ENCODE results near the gene CELSR3. TPM values are rescaled to one million over a fixed set of nuclear protein-coding genes. Genes with fewer than 3 reads are reported as not detected.

Gene CELSR3
- total RNA-seq, 1 experiment from 2014 or later, result 23.9 TPM

DNA sequence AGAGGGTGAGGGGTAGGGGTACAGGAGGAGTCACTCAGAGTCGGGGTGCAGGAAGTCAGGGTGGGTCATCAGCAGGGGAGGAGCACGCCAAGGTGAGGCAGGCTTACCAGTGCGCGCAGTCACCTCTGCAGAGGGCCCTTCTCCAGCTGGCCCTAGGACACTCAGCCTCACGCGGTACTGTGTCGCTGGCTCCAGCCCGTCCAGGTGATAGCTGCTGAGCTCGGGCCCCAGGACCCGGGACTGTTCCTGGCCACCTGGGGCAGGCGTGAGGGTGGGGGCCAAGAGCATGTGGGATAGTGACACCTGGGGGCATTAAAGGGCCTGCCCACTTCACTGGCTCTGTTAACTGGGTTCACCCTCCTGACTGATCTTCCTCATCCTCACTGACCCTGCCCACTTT, 75.0 kb downstream of the CELSR3 start:
- no peaks in the 10 kb centered on the region for H3K23me2 ChIP-seq (ENCODE audit: insufficient read length, low read depth, low read length, poor library complexity, severe bottlenecking)
- H3K27ac ChIP-seq (ENCODE audit: insufficient read length, low read depth, low read length), result no peak overlapping the region
- H3K27me3 ChIP-seq (ENCODE audit: insufficient read depth, low read length), result no peaks in the 10 kb centered on the region
- no peak overlapping the region for H2BK5ac ChIP-seq (ENCODE audit: insufficient read length, low read length)
- H3K27ac Mint-ChIP-seq, result 0 out of 7 replicates have a peak overlapping the region, but pooled peaks of 1 of the 3 experiments have one; percentile 49
- no peak overlapping the region for H2AFZ ChIP-seq (ENCODE audit: low read length)
- H2BK120ac ChIP-seq (ENCODE audit: low read depth, low read length, poor library complexity, severe bottlenecking), result no peak overlapping the region
- H2BK20ac ChIP-seq (ENCODE audit: low read depth, low read length, poor library complexity, severe bottlenecking), result no peak overlapping the region
- H3T11ph ChIP-seq (ENCODE audit: low read length), result no peak overlapping the region
- no peak overlapping the region for H3K18ac ChIP-seq (ENCODE audit: insufficient read length, low read depth, low read length)
- no peak overlapping the region for H3K23ac ChIP-seq (ENCODE audit: insufficient read length, low read depth, low read length)
- no peak overlapping the region for H3K4ac ChIP-seq (ENCODE audit: low read depth, low read length)
- TF ChIP-seq, protein P1, sequence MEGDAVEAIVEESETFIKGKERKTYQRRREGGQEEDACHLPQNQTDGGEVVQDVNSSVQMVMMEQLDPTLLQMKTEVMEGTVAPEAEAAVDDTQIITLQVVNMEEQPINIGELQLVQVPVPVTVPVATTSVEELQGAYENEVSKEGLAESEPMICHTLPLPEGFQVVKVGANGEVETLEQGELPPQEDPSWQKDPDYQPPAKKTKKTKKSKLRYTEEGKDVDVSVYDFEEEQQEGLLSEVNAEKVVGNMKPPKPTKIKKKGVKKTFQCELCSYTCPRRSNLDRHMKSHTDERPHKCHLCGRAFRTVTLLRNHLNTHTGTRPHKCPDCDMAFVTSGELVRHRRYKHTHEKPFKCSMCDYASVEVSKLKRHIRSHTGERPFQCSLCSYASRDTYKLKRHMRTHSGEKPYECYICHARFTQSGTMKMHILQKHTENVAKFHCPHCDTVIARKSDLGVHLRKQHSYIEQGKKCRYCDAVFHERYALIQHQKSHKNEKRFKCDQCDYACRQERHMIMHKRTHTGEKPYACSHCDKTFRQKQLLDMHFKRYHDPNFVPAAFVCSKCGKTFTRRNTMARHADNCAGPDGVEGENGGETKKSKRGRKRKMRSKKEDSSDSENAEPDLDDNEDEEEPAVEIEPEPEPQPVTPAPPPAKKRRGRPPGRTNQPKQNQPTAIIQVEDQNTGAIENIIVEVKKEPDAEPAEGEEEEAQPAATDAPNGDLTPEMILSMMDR (conservative IDR thresholded peaks at IDR 0.05), result no peak
- H2AK5ac ChIP-seq (ENCODE audit: insufficient read length, low read length), result no peak overlapping the region
- no peaks in the 10 kb centered on the region for H4K20me1 ChIP-seq (ENCODE audit: control insufficient read depth, insufficient read depth, insufficient read length)
- H3K4me1 ChIP-seq (ENCODE audit: insufficient read depth, low read length), result no peaks in the 10 kb centered on the region
- no peaks in the 10 kb centered on the region for H3K79me2 ChIP-seq (ENCODE audit: insufficient read depth, low read length)
- no peak overlapping the region for H4K91ac ChIP-seq (ENCODE audit: insufficient read length, low read depth, low read length)
- peaks cover 0 to 8% (median 0%) of the 10 kb centered on the region in 3 experiments; a peak in 4 of 7 replicates for H3K36me3 Mint-ChIP-seq (ENCODE audit: insufficient read depth in 1 of 3, low read depth in 3 of 3)
- no peak overlapping the region for H4K8ac ChIP-seq (replicated peaks; ENCODE audit: insufficient read length, low read depth, low read length)
- H3K4me1 Mint-ChIP-seq, result peaks cover 5 to 11% of the 10 kb centered on the region in 2 experiments; a peak in 2 of 4 replicates
- H3K9me3 ChIP-seq (ENCODE audit: control insufficient read depth, low read depth, low read length), result no peaks in the 10 kb centered on the region
- H4K5ac ChIP-seq (ENCODE audit: insufficient read length, low read depth, low read length), result no peak overlapping the region
- H2BK12ac ChIP-seq (ENCODE audit: insufficient read length, low read depth, low read length), result no peak overlapping the region
- no peak overlapping the region for H3K4me2 ChIP-seq (ENCODE audit: insufficient read depth, insufficient read length, low read length)
- H3K27me3 Mint-ChIP-seq (ENCODE audit: low read depth), result peaks cover under 1% of the 10 kb centered on the region; the same call in 1 of the 2 replicates
- H3K79me1 ChIP-seq (ENCODE audit: insufficient read depth, low read depth, low read length, poor library complexity, severe bottlenecking), result no peaks in the 10 kb centered on the region
- H3K56ac ChIP-seq (ENCODE audit: insufficient read length, low read depth, low read length), result no peak overlapping the region
- H2BK15ac ChIP-seq (ENCODE audit: low read depth, low read length), result no peak overlapping the region
- H3K9ac ChIP-seq (ENCODE audit: extremely low read depth, insufficient read length, low read length), result no peak overlapping the region
- WGBS (ENCODE audit: extremely low coverage, insufficient read length, low lambda C conversion rate), result no CpG with 5 or more reads among the region's 11 CpGs
- no peak overlapping the region for H3K4me3 Mint-ChIP-seq
- no peak overlapping the region for H3K14ac ChIP-seq (ENCODE audit: insufficient read depth, low read length)
- H3K9me3 Mint-ChIP-seq, result no peaks in the 10 kb centered on the region
- no peak for DNase-seq

Small RNA genes within 50 kb of the gene (microRNA-seq; reads per million reads assigned to microRNA genes)
- not detected for gene MIR4793 (ENCODE audit: borderline microRNAs expressed)

Other genes starting within 250 kb of the CELSR3 start
- gene PLXNB1, start 232.8 kb downstream of the CELSR3 start, total RNA-seq (2021), result 175 and 184 TPM in 2 replicates
- gene CCDC51, start 222.8 kb downstream of the CELSR3 start, total RNA-seq (2021), result 20.0 and 22.0 TPM in 2 replicates
- 305 and 309 TPM in 2 replicates for gene TMA7, start 222.6 kb downstream of the CELSR3 start, total RNA-seq (2021)
- 16.3 and 17.5 TPM in 2 replicates for gene ATRIP, start 216.1 kb downstream of the CELSR3 start, total RNA-seq (2021)
- 171 and 174 TPM in 2 replicates for gene SHISA5, start 158.7 kb downstream of the CELSR3 start, total RNA-seq (2021)
- gene PFKFB4, start 106.1 kb downstream of the CELSR3 start, total RNA-seq (2021), result 12.3 and 13.9 TPM in 2 replicates
- 0.42 and 0.68 TPM in 2 replicates for gene UCN2, start 99.1 kb downstream of the CELSR3 start, total RNA-seq (2021)
- 20.2 and 22.9 TPM in 2 replicates for gene COL7A1, start 67.6 kb downstream of the CELSR3 start, total RNA-seq (2021)
- gene UQCRC1, start 53.2 kb downstream of the CELSR3 start, total RNA-seq (2021), result 285 and 299 TPM in 2 replicates
- gene TMEM89, start 41.1 kb downstream of the CELSR3 start, total RNA-seq (2021), result 0.70 and 0.74 TPM in 2 replicates
- gene SLC26A6, start 27.4 kb downstream of the CELSR3 start, total RNA-seq (2021), result 56.7 and 61.3 TPM in 2 replicates
- 38.3 and 46.0 TPM in 2 replicates for gene NCKIPSD, start 23.0 kb upstream of the CELSR3 start, total RNA-seq (2021)
- 94.7 and 96.5 TPM in 2 replicates for gene IP6K2, start 54.3 kb upstream of the CELSR3 start, total RNA-seq (2021)
- gene PRKAR2A, start 185.0 kb upstream of the CELSR3 start, total RNA-seq (2021), result 38.7 and 39.1 TPM in 2 replicates
- gene SLC25A20, start 236.0 kb upstream of the CELSR3 start, total RNA-seq (2021), result 6.2 and 7.4 TPM in 2 replicates

Measured in H9 (cell line).